ENCODE data around the gene CCDC59.
A peak's percentile ranks its signal among the peaks of the same experiment; 100 is the strongest.

Gene CCDC59

GRCh38 chr12:82314406-82314892 lies 43.7 kb downstream of the CCDC59 start:
- H3K9ac ChIP-seq (ENCODE audit: low read length) = no peak overlapping the region
- no peaks in the 10 kb centered on the region for H3K36me3 ChIP-seq (ENCODE audit: control insufficient read depth, insufficient read depth, low read length)
- no peak overlapping the region for H3K27ac ChIP-seq (ENCODE audit: low read depth, low read length)
- H3K9me3 ChIP-seq (ENCODE audit: control insufficient read depth, insufficient read depth, low read depth, low read length) = no peaks in the 10 kb centered on the region
- 0 out of 2 replicates have a peak, but pooled peaks cover 3% of the 10 kb centered on the region for H3K4me1 ChIP-seq (ENCODE audit: control insufficient read depth, insufficient read depth, low read length)
- no peaks in the 10 kb centered on the region for H3K27me3 ChIP-seq (ENCODE audit: control insufficient read depth, insufficient read depth, low read length)
- peak overlapping the region; percentile 43 for H3K4me3 ChIP-seq (ENCODE audit: low read depth, low read length)
